Measurements from ENCODE around the gene C1orf122. TPM values are rescaled to one million over a fixed set of nuclear protein-coding genes. Genes with fewer than 3 reads are reported as not detected.

The C1orf122 gene
- total and polyA plus RNA-seq, 2 of the 4 experiments (the other 2 are of a cell fraction), result 2.0 to 13.6 TPM

DNA sequence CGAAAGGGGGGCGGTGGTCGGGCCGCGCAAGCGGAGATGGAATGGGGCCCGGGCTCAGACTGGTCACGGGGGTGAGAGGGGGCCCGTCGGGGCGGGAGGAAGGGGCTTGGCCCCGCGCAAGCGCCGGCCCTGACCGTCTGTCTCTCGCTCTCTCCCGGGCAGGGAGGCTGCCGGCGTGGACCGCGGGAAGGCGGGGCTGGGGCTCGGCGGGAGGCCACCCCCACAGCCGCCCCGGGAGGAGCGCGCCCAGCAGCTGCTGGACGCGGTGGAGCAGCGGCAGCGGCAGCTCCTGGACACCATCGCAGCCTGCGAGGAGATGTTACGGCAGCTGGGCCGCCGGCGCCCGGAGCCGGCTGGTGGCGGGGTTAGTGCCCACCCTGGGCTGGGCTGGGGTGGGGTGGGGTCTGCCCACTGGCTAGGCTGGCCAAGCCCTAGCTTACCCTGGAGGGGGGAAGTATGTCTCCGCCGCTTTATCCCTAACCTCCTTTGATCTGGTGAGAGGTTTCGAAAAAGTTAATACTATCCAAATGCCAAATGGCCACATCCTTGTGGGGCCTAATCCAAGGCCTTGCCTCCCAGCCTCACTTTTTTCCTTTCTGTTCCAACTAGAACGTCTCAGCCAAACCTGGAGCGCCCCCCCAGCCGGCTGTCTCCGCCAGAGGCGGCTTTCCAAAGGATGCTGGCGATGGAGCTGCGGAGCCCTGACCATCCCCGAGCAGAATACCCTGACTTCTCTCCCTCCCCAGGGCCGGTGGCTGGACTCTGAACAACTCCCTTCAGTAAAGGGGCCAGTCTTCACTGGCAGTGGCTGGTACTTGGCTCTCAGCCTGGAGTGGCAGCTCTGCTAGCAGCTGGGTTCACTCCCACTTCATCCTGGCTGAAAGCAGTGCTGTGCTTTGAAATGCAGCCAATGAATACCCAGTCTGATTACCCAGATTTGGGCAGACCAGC is 1.1 kb downstream of the C1orf122 start:
- Histone ChIP-seq H3K4me3 (ENCODE audit: insufficient read depth, low read depth, low read length) (peak overlapping the region; percentile 90), H3K23ac (ENCODE audit: low read depth, low read length) (peak overlapping the region; percentile 72; the same call in 1 of the 2 replicates), H3K9ac (ENCODE audit: low read depth, low read length) (peak overlapping the region; percentile 81), H3K4me1 (ENCODE audit: control insufficient read depth, insufficient read depth, low read length) (peaks cover 6% of the 10 kb centered on the region; the same call in 1 of the 2 replicates), H4K91ac (ENCODE audit: insufficient read depth, low read depth, low read length) (peak overlapping the region; percentile 23; the same call in 1 of the 2 replicates), H3K4ac (ENCODE audit: low read depth, low read length) (peak overlapping the region; percentile 76), H3K18ac (ENCODE audit: low read depth, low read length) (no peak overlapping the region; the same call in 1 of the 2 replicates), H2AFZ (replicated peaks; ENCODE audit: low read length, poor library complexity) (peak overlapping the region; percentile 94), H2BK20ac (ENCODE audit: low read depth, low read length) (no peak overlapping the region), H3K9me3 (ENCODE audit: control insufficient read depth, insufficient read depth, low read length) (no peaks in the 10 kb centered on the region), H3K4me2 (ENCODE audit: low read depth, low read length) (peak overlapping the region; percentile 60), H4K20me1 (ENCODE audit: insufficient read depth, low read length) (peaks cover 24% of the 10 kb centered on the region), H2BK5ac (ENCODE audit: low read depth, low read length, poor library complexity, severe bottlenecking) (peak overlapping the region; percentile 67), H3K79me1 (ENCODE audit: low read depth in 1 of 2, low read length in 2 of 2) (peaks cover 39 to 60% of the 10 kb centered on the region in 2 experiments), H3K56ac (ENCODE audit: extremely low read depth, insufficient read depth, low read length) (peak overlapping the region; percentile 50; the same call in 1 of the 2 replicates), H2AK9ac (replicated peaks; ENCODE audit: low read depth, low read length, poor library complexity) (peak overlapping the region; percentile 88), H4K8ac (ENCODE audit: low read depth in 2 of 2, low read length in 2 of 2) (peak overlapping the region; percentile 71 to 76; a peak in 2 of 4 replicates), H3K14ac (replicated peaks; ENCODE audit: low read depth, low read length) (peak overlapping the region; percentile 76), H2AK5ac (ENCODE audit: low read depth, low read length) (peak overlapping the region; percentile 79), H2BK15ac (ENCODE audit: low read depth, low read length) (no peak overlapping the region), H4K5ac (ENCODE audit: low read depth, low read length) (peak overlapping the region; percentile 14), H3K27me3 (ENCODE audit: control insufficient read depth, insufficient read depth, low read length) (no peaks in the 10 kb centered on the region), H2BK120ac (ENCODE audit: low read depth, low read length) (no peak overlapping the region), H3K27ac (ENCODE audit: insufficient read depth, low read length) (peak overlapping the region; percentile 88), H3K36me3 (ENCODE audit: control insufficient read depth, insufficient read depth, low read length) (peaks cover 24% of the 10 kb centered on the region), H3K9me1 (ENCODE audit: insufficient read depth, low read length) (peaks cover 7% of the 10 kb centered on the region; the same call in 1 of the 2 replicates)
- POLR2A ChIA-PET (ENCODE audit: unreplicated experiment), result interaction anchor here (0.6 to 1.1 kb wide), 6 partner anchors 34 to 1755 kb away, joined by 3 to 17 read pairs (median 4); partner anchors contain the start of gene DNALI1
- TF ChIP-seq CHD1 (IDR thresholded peaks at IDR 0.05; ENCODE audit: low read depth, low read length), result no peak
- TF ChIP-seq RCOR1 (IDR thresholded peaks at IDR 0.05; ENCODE audit: insufficient replicate concordance, low read length), result no peak
- TF ChIP-seq, protein P1, sequence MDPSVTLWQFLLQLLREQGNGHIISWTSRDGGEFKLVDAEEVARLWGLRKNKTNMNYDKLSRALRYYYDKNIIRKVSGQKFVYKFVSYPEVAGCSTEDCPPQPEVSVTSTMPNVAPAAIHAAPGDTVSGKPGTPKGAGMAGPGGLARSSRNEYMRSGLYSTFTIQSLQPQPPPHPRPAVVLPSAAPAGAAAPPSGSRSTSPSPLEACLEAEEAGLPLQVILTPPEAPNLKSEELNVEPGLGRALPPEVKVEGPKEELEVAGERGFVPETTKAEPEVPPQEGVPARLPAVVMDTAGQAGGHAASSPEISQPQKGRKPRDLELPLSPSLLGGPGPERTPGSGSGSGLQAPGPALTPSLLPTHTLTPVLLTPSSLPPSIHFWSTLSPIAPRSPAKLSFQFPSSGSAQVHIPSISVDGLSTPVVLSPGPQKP (IDR thresholded peaks at IDR 0.05; ENCODE audit: borderline replicate concordance, low read depth, low read length), result no peak
- TF ChIP-seq MAZ (IDR thresholded peaks at IDR 0.05; ENCODE audit: borderline replicate concordance, low read depth, low read length), result peak; percentile 66
- no peak for TF ChIP-seq RAD21 (IDR thresholded peaks at IDR 0.05; ENCODE audit: low read length)
- no peak for TF ChIP-seq SMC3 (IDR thresholded peaks at IDR 0.05; ENCODE audit: low read depth, low read length)
- peak; percentile 24; the same call in 1 of the 2 replicates for TF ChIP-seq MXI1 (IDR thresholded peaks at IDR 0.05; ENCODE audit: borderline replicate concordance, low read depth, low read length)
- TF ChIP-seq CEBPB (IDR thresholded peaks at IDR 0.05; ENCODE audit: low read depth, low read length), result no peak
- TF ChIP-seq NFE2L2 (IDR thresholded peaks at IDR 0.05; ENCODE audit: low read depth, low read length), result no peak
- TF ChIP-seq RFX5 (IDR thresholded peaks at IDR 0.05; ENCODE audit: low read depth, low read length), result no peak
- TF ChIP-seq POLR2A (IDR thresholded peaks at IDR 0.05; ENCODE audit: low read depth, low read length), result no peak; the same call in 1 of the 2 replicates
- TF ChIP-seq MAFK (IDR thresholded peaks at IDR 0.05; ENCODE audit: low read depth, low read length), result no peak
- intact Hi-C loops (cut with micrococcal nuclease), result loop anchor here (1.0 to 10.0 kb wide), 3 partner anchors 52 to 204 kb away; partner anchors contain the start of gene CDCA8
- WGBS, 2 experiments (ENCODE audit: extremely low coverage in 2 of 2, insufficient read length in 1 of 2), result 0% methylated on average over 9 of the region's 54 CpGs; no CpG with 5 or more reads in 1 of the 2 experiments
- dilution Hi-C loops (cut with HindIII; ENCODE audit: low sequenced_read_pairs, unreplicated experiment), result no loop called here
- in situ Hi-C loops (cut with MboI; ENCODE audit: low sequenced_read_pairs), result no loop called here
- TSS peak; percentile 95 for BruUV-seq (replicated peaks)
- peak; percentile 82 for ATAC-seq (ENCODE audit: low read depth)
- DNase-seq, result peak; percentile 76
- CTCF ChIA-PET, result interaction anchor here (0.6 to 1.5 kb wide), 4 partner anchors 10 to 79 kb away, joined by 3 to 7 read pairs (median 4); partner anchors contain the start of gene MTF1
